ENCODE data around the gene LRRC56. TPM values are rescaled to one million over a fixed set of nuclear protein-coding genes. Genes with fewer than 3 reads are reported as not detected.
A peak's percentile ranks its signal among the peaks of the same experiment; 100 is the strongest.

Gene LRRC56
- total and polyA plus RNA-seq, 8 donors, result 1.8 to 4.7 (median 2.9) TPM

DNA sequence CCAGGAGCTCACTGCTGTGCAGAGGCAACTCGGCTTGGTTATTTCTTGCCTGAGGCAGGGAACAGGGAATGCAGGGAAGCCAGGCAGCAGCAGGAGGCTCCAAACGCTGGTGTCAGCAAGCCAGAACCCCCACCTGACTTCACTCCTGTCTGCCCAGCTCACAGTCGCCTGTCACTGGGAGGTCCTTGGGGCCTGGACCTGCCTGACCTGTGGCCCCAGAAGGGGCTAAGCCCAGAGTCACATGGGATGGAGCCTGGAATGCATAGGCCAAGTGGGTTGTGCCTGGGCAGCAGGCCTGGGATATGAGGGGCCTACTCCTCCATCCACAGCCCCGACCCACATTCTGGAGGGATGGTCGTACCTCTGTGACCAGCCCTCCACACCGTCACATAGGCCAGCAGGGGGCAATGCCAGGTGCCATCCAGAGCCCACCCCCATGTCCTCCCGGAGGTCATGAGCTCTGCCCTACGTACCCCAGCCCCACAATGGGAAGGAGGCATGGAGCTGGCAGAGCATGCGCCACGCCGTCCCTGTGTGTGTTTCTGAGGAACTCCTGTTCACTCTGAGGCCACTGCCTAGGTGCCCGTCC, 28.7 kb downstream of the LRRC56 start:
- Histone ChIP-seq H3K4me3 (no peak overlapping the region), H3K36me3 (peaks cover 0 to 13% of the 10 kb centered on the region in 2 donors), H3K9me3 (no peaks in the 10 kb centered on the region), H3K27ac (no peak overlapping the region), H3K4me1 (peaks cover 6 to 38% of the 10 kb centered on the region in 2 donors), H3K27me3 (peaks cover 0 to 19% of the 10 kb centered on the region in 2 donors)
- DNase-seq, result peak in 1 of 4 donors; percentile 61
- TF ChIP-seq, protein P1, sequence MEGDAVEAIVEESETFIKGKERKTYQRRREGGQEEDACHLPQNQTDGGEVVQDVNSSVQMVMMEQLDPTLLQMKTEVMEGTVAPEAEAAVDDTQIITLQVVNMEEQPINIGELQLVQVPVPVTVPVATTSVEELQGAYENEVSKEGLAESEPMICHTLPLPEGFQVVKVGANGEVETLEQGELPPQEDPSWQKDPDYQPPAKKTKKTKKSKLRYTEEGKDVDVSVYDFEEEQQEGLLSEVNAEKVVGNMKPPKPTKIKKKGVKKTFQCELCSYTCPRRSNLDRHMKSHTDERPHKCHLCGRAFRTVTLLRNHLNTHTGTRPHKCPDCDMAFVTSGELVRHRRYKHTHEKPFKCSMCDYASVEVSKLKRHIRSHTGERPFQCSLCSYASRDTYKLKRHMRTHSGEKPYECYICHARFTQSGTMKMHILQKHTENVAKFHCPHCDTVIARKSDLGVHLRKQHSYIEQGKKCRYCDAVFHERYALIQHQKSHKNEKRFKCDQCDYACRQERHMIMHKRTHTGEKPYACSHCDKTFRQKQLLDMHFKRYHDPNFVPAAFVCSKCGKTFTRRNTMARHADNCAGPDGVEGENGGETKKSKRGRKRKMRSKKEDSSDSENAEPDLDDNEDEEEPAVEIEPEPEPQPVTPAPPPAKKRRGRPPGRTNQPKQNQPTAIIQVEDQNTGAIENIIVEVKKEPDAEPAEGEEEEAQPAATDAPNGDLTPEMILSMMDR (IDR thresholded peaks at IDR 0.05), result no peak
- intact Hi-C loops (cut with DNase I), result no loop called here
- ATAC-seq, result no peak

DNA sequence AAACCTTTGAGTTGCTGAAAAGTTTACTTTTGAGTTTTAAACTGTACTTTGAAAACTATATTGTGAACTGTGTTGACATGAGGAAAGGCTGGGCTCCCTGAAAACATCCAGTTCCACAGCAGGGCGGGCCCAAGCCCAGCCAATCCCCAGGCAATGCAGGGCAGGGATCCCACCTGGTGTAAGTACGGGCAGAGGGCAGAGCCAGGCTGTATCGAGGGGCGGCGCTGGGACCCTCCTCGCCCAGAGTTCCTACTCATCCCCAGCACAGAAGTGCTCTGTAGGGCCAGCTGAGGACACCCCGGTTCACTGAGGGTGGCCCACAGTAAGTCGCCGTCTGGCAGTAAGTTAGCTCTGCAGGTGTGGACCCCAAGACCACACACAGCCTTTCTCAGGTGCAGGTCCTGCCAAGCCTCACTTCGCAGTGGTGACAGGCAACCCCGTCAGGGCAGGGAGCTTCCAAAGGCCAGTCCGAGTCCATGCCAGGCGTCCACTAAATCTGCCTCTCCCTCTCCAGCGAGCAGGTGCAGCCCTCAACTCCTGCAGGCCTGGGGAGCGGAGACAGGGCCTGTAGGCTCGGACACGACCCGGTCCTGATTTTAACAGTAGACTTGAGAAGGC, 29.8 kb downstream of the LRRC56 start:
- intact Hi-C loops (cut with DNase I), result no loop called here
- TF ChIP-seq, protein P1 (IDR thresholded peaks at IDR 0.05), result no peak
- Histone ChIP-seq H3K4me1 (peaks cover 6 to 27% of the 10 kb centered on the region in 2 donors), H3K36me3 (peaks cover 0 to 13% of the 10 kb centered on the region in 2 donors), H3K27ac (no peak overlapping the region), H3K4me3 (peak overlapping the region in 1 of 2 donors; percentile 53), H3K9me3 (no peaks in the 10 kb centered on the region), H3K27me3 (peaks cover 0 to 19% of the 10 kb centered on the region in 2 donors)
- DNase-seq, result no peak
- ATAC-seq, result no peak

DNA sequence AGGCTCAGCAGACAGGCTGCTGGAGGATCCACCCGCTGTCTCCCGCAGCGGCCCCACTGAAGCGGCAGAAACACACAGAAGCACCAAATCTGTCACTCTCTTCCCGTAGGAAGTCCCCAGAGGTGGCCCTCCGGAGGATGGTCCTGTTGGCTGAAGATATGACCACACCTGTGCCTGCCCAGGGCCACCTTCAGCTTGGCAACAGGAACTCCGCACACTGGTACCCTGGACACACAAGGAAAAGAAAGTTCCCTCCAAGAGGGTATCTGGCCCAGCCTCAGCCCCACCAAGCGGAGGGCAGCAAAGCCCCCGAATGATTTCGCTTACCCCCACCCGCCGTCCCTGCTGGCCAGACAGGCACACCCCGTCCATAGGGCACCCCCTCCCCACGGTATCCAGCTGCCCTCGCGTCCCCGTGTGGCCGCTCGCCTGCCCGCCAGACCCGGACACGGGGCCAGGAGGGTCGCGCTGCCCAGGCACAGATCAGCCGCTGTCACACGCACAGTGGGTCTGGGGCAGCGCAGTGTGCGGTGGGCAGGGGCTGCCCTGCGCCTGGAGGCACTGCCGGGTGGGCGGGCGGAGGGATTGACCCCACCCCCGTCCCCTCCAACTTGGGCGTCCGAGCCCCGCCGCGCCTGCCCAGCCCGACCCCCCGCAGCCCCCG, 30.4 kb downstream of the LRRC56 start:
- peaks cover 0 to 9% of the 10 kb centered on the region in 2 donors for H3K36me3 ChIP-seq
- H3K27ac ChIP-seq, result peak overlapping the region; percentile 62 to 83
- peaks cover 0 to 19% of the 10 kb centered on the region in 2 donors for H3K27me3 ChIP-seq
- H3K9me3 ChIP-seq, result no peaks in the 10 kb centered on the region
- DNase-seq (peak in 1 of 4 donors; percentile 82), ATAC-seq (peak; percentile 2)
- TF ChIP-seq, protein P1 (IDR thresholded peaks at IDR 0.05), result no peak
- H3K4me3 ChIP-seq, result peak overlapping the region; percentile 48 to 53
- H3K4me1 ChIP-seq, result peaks cover 6 to 23% of the 10 kb centered on the region in 2 donors
- intact Hi-C loops (cut with DNase I), result no loop called here

DNA sequence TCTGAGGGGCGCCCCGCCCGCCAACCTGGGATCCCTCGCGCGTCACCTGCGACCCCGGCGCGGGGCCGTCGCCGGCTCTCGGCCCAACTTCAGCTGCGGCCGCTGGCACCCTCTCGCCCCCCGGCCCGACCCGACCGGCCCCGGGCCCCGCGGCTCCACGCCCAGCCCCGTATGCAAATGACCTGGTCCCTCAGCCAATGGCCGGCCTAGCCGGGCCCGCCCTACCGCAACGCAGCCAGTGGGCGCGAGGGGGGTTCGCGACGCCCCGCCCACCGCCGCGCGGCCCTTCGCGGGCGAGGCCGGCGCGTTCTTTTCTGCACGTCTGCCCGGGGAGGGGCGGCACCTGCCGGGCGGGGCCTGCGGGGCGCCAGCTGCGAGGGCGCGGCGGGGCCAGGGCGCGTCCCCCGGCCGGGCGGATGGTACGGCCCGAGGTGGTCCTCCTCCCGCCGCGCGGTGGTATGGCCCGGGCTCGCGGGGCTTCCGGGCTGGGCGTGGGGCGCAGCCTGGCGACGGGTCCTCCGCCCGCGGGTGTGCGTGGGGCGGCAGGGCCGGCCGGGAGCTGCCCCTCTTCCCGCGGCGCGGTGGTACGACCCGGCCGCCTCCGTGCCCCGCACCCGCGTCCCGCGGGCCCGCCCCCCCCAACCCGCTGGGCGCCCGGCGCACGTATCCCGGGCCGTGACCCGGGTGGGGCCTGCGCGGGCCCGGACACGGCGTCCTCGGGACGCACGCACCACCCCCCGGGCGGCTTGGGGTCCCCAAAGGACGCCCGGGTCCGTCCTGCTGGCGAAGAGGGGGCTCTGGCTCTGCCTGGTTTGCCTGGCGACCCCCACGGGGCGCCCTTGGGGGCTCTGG, 31.2 kb downstream of the LRRC56 start:
- Histone ChIP-seq H3K36me3 (peaks cover 0 to 2% of the 10 kb centered on the region in 2 donors), H3K9me3 (no peaks in the 10 kb centered on the region), H3K4me1 (peaks cover 6 to 29% of the 10 kb centered on the region in 2 donors), H3K27ac (peak overlapping the region; percentile 67 to 83), H3K4me3 (peak overlapping the region; percentile 48 to 53), H3K27me3 (peaks cover 0 to 24% of the 10 kb centered on the region in 2 donors)
- DNase-seq (peak; percentile 88 to 96 (median 94)), ATAC-seq (peak; percentile 88)
- TF ChIP-seq, protein P1 (IDR thresholded peaks at IDR 0.05), result no peak
- intact Hi-C loops (cut with DNase I), result no loop called here
